ENCODE results near the gene TSC2.
"Not testable (repeated sequence)": the region's sequence is repeated elsewhere in the genome, so short reads cannot be mapped to it uniquely, and the experiment has no call there.

TSC2 gene

GRCh38 chr16:2031081-2031577, 16.7 kb upstream of the TSC2 start:
- no peak for DNase-seq

GRCh38 chr16:2032285-2033056, 15.3 kb upstream of the TSC2 start:
- no peak for DNase-seq

- no peak for DNase-seq
These were observed 14.5 kb upstream of the TSC2 start for GRCh38 chr16:2033057-2033908.

DNA sequence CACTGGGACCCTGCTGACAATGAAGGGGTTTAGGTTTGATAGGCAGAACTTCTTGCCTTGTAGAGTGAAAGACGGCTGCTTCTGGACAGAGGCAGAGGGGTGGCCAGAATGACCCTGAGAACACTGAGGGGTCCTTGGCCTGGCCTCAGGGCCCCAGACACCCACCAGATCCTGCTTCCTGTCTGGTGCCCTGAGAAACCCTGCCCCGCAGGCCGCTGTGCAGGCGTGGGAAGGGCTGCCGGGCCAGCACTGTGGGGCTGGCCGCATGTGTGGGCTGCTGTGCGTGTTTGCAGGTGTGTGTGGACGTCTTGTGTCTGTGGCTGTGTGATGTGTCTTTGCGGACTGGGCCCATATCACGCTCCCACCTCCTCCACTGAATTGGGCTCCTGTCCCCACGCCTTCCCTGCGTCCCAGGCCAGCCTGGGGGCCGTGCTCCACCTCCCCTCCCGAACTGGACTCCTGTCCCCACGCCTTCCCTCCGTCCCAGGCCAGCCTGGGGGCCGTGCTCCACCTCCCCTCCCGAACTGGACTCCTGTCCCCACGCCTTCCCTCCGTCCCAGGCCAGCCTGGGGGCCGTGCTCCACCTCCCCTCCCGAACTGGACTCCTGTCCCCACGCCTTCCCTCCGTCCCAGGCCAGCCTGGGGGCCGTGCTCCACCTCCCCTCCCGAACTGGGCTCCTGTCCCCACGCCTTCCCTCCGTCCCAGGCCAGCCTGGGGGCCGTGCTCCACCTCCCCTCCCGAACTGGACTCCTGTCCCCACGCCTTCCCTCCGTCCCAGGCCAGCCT, 13.7 kb upstream of the TSC2 start:
- not testable (repeated sequence) for DNase-seq

DNA sequence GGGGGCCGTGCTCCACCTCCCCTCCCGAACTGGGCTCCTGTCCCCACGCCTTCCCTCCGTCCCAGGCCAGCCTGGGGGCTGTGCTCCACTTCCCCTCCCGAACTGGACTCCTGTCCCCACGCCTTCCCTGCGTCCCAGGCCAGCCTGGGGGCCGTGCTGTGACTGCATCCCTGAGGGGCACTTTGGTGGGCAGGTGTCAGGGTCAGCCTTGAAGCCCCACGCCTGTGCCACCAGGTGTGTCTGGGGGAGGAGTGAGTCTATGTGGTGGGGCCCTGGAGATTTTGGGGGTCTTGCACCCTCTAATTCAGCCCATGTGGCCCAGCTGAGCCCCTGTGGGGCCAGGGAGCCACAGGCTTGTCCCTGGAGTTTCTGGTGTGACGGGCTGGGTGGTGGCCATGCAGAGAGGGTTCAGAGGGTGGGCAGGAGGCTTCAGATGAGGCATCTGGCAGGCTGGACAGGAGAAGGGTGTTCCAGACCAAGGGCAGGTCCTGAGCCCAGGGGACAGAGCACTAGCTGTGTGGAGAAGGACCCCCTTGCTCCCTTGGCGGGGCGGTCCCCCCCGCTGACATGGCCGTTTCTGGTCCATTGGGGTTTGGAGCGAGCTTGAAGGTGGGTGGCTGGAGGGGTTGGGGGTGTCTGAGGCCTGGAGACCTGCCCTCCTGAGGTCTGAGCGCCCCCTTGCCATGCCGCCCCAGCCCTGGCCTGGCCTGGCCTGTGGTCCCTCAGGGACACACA, 12.9 kb upstream of the TSC2 start:
- no peak for DNase-seq

GRCh38 chr16:2035431-2036199, 12.2 kb upstream of the TSC2 start:
- DNase-seq = no peak

GRCh38 chr16:2036200-2036966, 11.4 kb upstream of the TSC2 start:
- no peak for DNase-seq

DNA sequence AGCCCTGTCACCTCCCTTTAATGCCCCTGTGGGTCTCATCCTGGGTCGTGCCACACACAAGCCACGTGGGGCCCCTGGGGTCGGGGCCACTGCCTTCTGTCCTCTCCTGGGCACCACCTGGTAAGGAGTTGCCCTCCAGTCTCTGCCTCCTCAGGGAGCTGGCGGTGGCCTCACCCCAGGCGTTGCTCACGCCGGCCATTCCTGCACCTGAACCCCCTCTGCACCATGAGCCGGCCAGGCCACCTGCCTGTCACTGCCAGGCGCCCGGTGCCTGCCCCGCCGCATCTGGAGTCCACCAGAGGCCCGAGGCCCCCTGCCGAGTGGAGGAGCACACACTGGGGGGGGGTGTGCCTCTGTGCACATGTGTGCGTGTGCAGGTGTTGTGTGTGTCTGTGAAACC, 10.7 kb upstream of the TSC2 start:
- no peak for DNase-seq

GRCh38 chr16:2037647-2038381, 10.0 kb upstream of the TSC2 start:
- no peak for DNase-seq

- DNase-seq = no peak
These were observed 9.2 kb upstream of the TSC2 start for GRCh38 chr16:2038382-2039231.

- DNase-seq = no peak
These were observed 8.3 kb upstream of the TSC2 start for GRCh38 chr16:2039274-2040031.

- DNase-seq = no peak
These were observed 7.6 kb upstream of the TSC2 start for GRCh38 chr16:2040041-2040786.

DNA sequence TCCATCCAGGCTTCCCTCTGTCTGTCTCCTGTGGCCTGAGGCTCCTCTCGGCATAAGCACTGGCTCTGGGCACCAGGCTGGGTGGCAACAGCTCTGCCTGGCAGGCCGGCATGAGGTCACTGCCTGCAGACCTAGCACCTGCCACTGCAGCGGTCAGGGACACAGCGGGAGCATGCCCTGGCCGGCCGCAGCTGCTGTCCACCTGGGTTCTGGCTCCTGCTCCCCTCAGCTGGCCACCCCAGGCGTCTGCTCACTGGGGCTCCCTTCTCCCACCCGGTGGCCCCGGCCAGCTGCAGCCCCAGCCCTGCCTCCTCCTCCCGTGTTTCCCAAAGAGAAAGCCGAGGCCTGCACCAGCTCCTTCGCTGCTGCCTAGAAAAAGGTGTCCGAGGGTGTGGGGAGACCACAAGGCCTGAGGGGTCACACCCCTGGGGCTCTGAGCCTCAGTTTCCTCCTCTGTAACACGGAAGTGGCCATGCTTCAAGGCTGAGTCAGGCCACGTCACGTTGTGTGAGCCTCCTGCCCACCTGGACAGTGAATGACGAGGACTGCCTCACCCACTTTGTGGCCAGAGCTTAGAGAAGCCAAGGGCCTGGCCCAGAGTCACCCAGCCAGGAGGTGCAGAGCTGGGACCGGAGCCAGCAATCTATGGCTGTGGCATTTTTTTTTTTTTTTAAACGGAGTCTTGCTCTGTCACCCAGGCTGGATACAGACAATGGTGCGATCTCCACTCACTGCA, 6.8 kb upstream of the TSC2 start:
- no peak for DNase-seq

DNA sequence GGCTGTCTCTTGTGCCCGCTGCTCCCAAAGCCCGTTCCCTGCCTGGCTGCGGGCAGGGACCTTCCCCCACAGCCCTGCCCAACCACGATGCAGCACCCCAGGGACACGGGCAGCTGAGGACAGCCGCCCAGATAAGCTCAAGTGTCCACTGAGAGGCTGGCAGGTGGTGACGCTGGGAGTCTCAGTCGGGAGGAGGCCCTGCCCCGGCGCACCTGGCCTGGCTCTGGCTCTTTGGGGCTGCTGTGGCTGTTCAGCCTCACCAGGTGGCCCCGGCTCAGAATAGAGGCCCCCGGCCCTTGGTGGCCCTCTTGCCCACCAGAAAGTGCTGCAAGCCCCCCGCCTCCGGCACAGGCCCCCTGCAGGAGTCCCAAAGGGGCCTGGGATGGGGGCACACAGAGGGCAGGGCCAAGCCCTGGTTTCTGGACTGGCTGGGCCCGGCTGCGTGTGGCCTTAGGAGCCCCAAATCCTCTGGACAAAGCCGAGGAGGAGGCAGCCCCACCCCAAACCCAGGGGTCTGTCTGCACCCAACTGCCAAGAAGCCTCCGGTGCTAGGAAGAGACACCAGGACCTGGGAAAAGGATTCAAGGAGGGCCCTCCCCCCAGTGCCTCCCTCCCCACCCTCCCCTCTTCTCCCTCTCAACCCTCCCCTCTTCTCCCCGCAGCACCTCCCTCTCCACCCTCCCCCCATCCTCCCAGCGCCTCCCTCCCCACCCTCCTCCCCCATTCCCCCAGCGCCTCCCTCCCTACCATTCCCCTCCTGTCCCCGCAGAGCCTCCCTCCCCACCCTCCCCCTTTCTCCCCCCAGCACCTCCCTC, 5.4 kb upstream of the TSC2 start:
- no peak for DNase-seq

DNA sequence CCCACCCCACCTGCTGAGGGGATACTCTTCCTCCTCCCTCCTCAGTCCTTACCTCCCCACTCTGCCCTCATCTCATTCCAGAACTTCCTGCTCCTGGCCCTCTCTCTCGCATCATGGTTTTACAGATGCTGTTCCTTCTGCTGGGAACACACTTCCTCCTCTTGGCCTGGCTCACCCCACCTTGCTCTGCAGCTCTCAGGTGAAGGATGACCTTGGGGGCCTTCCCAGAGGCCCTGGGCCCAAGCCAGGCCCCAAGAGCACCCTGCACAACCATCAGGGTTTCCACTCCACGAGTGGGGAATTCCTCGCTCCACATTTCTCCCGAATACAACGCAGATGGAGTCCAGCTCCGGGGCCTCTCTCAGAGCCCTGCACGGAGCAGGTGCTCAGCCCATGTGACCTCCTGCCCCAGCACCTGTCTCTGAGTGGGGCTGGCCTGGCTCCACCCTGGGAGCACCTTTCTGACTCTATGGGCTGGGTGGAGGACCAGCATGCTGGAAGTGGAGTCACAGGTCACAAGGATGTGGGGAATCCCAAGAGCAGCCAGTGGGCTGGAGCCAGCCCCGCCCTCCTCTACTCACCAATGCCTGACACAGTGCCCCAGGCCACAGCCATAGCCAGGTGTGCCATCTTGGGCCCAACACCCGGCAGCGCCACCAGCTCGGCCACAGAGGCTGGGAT, 4.7 kb upstream of the TSC2 start:
- no peak for DNase-seq

Measured in activated naive CD4-positive, alpha-beta T cell (primary cell).